8988T (cell line): ENCODE measurements around the gene DCAF5.
"Not testable (repeated sequence)": the region's sequence is repeated elsewhere in the genome, so short reads cannot be mapped to it uniquely, and the experiment has no call there.

Experiments
- DNase-seq: peaks from one replicate; pipeline ENCODE4 v3.0.0; 2011

The DCAF5 gene

GRCh38 chr14:69096781-69097475 is 56.0 kb downstream of the DCAF5 start:
- DNase-seq = no peak

GRCh38 chr14:69096246-69096645 is 56.7 kb downstream of the DCAF5 start:
- DNase-seq = no peak

GRCh38 chr14:69094481-69094880 is 58.4 kb downstream of the DCAF5 start:
- DNase-seq = no peak

GRCh38 chr14:69093631-69094421 is 59.1 kb downstream of the DCAF5 start:
- no peak for DNase-seq

GRCh38 chr14:69092840-69093422 is 60.0 kb downstream of the DCAF5 start:
- no peak for DNase-seq

GRCh38 chr14:69091695-69092094 is 61.2 kb downstream of the DCAF5 start:
- no peak for DNase-seq

- DNase-seq = no peak
Measured at GRCh38 chr14:69091006-69091405, 61.9 kb downstream of the DCAF5 start.

- no peak for DNase-seq
Measured at GRCh38 chr14:69090187-69090789, 62.6 kb downstream of the DCAF5 start.

- no peak for DNase-seq
Measured at GRCh38 chr14:69089046-69089445, 63.9 kb downstream of the DCAF5 start.

GRCh38 chr14:69088586-69088985 is 64.3 kb downstream of the DCAF5 start:
- DNase-seq = no peak

- DNase-seq = no peak
Measured at GRCh38 chr14:69087061-69087461, 65.9 kb downstream of the DCAF5 start.

GRCh38 chr14:69086537-69086936 is 66.4 kb downstream of the DCAF5 start:
- no peak for DNase-seq

- DNase-seq = no peak
Measured at GRCh38 chr14:69084023-69084422, 68.9 kb downstream of the DCAF5 start.

GRCh38 chr14:69083181-69083580 is 69.7 kb downstream of the DCAF5 start:
- DNase-seq = no peak

GRCh38 chr14:69081271-69081670 is 71.6 kb downstream of the DCAF5 start:
- DNase-seq = no peak

- DNase-seq = no peak
Measured at GRCh38 chr14:69079747-69080146, 73.2 kb downstream of the DCAF5 start.

- DNase-seq = no peak
Measured at GRCh38 chr14:69079188-69079742, 73.7 kb downstream of the DCAF5 start.

- no peak for DNase-seq
Measured at GRCh38 chr14:69077841-69078240, 75.1 kb downstream of the DCAF5 start.

- not testable (repeated sequence) for DNase-seq
Measured at GRCh38 chr14:69077185-69077584, 75.7 kb downstream of the DCAF5 start.

GRCh38 chr14:69076341-69076740 is 76.6 kb downstream of the DCAF5 start:
- no peak for DNase-seq

GRCh38 chr14:69073915-69074314 is 79.0 kb downstream of the DCAF5 start:
- no peak for DNase-seq

- DNase-seq = no peak
Measured at GRCh38 chr14:69073429-69073828, 79.5 kb downstream of the DCAF5 start.

- no peak for DNase-seq
Measured at GRCh38 chr14:69072584-69072983, 80.3 kb downstream of the DCAF5 start.
